ENCODE results near the gene AK5. TPM values are rescaled to one million over a fixed set of nuclear protein-coding genes. Genes with fewer than 3 reads are reported as not detected.
A peak's percentile ranks its signal among the peaks of the same experiment; 100 is the strongest.

AK5 gene
- polyA plus RNA-seq, 3 donors = 0.34 to 0.72 (median 0.48) TPM

DNA sequence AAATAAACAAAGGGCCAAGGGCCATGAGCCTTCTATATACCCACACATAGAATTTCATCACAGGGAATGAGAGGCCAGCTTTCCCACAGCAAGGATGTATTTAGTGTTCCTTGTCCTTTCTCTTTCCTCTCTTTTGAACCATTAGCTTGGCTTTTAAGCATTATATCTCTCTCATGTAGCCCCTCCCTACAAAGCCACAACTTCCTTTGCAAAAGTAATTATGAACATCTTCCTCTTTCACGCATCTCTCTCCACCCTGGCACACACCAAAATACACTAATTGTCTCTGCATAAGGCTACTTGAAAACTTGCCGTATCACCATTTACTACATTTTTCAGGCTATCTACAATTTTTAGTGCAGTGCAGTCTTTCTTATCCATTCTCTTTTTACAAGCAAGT lies 1.9 kb upstream of the AK5 start:
- Histone ChIP-seq H3K9me3 (replicated peaks in 1 of 2; ENCODE audit: control insufficient read depth in 1 of 2, insufficient read depth in 1 of 2, low read length in 2 of 2) (peaks cover 0 to 24% of the 10 kb centered on the region in 2 donors), H3K79me2 (ENCODE audit: insufficient read depth, low read length) (no peaks in the 10 kb centered on the region), H3K9ac (ENCODE audit: insufficient read depth, low read length, poor library complexity, severe bottlenecking) (no peak overlapping the region), H3K4me3 (replicated peaks in 1 of 3; ENCODE audit: low read depth in 2 of 3, low read length in 3 of 3) (no peak overlapping the region), H3K4me1 (ENCODE audit: control insufficient read depth in 1 of 2, insufficient read depth in 2 of 2, low read length in 2 of 2) (peaks cover 32 to 34% of the 10 kb centered on the region in 2 donors), H3K36me3 (replicated peaks in 1 of 2; ENCODE audit: control insufficient read depth in 1 of 2, insufficient read depth in 2 of 2, low read length in 2 of 2) (no peaks in the 10 kb centered on the region), H3K27ac (ENCODE audit: low read depth in 1 of 2, low read length in 2 of 2) (no peak overlapping the region), H4K20me1 (ENCODE audit: insufficient read depth, low read length) (peaks cover 3% of the 10 kb centered on the region), H2AFZ (ENCODE audit: insufficient read depth, low read depth, low read length, poor library complexity, severe bottlenecking) (no peak overlapping the region), H3K4me2 (replicated peaks; ENCODE audit: extremely low read depth, low read length, poor library complexity, severe bottlenecking) (no peak overlapping the region), H3K27me3 (ENCODE audit: control insufficient read depth in 2 of 2, insufficient read depth in 2 of 2, low read length in 2 of 2) (peaks cover 86 to 96% of the 10 kb centered on the region in 2 donors)
- Mint-ChIP-seq H3K27ac (peak overlapping the region in 1 of 7 donors; percentile 68), H3K4me1 (peaks cover 38% of the 10 kb centered on the region), H3K4me3 (peak overlapping the region in 1 of 2 donors; percentile 73), H3K9me3 (peaks cover 0 to 8% (median 2%) of the 10 kb centered on the region in 7 donors), H3K36me3 (peaks cover 0 to 17% of the 10 kb centered on the region in 2 donors), H3K27me3 (ENCODE audit: low read depth in 3 of 3) (peaks cover 79 to 84% (median 81%) of the 10 kb centered on the region in 3 donors)
- TF ChIP-seq, protein P1, sequence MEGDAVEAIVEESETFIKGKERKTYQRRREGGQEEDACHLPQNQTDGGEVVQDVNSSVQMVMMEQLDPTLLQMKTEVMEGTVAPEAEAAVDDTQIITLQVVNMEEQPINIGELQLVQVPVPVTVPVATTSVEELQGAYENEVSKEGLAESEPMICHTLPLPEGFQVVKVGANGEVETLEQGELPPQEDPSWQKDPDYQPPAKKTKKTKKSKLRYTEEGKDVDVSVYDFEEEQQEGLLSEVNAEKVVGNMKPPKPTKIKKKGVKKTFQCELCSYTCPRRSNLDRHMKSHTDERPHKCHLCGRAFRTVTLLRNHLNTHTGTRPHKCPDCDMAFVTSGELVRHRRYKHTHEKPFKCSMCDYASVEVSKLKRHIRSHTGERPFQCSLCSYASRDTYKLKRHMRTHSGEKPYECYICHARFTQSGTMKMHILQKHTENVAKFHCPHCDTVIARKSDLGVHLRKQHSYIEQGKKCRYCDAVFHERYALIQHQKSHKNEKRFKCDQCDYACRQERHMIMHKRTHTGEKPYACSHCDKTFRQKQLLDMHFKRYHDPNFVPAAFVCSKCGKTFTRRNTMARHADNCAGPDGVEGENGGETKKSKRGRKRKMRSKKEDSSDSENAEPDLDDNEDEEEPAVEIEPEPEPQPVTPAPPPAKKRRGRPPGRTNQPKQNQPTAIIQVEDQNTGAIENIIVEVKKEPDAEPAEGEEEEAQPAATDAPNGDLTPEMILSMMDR (IDR thresholded peaks at IDR 0.05) = no peak
- WGBS (ENCODE audit: insufficient coverage) = 0% methylated on average over 2 of the region's 2 CpGs
- peak; percentile 15 to 29 (median 21) for DNase-seq
- intact Hi-C loops (cut with micrococcal nuclease) = no loop called here

DNA sequence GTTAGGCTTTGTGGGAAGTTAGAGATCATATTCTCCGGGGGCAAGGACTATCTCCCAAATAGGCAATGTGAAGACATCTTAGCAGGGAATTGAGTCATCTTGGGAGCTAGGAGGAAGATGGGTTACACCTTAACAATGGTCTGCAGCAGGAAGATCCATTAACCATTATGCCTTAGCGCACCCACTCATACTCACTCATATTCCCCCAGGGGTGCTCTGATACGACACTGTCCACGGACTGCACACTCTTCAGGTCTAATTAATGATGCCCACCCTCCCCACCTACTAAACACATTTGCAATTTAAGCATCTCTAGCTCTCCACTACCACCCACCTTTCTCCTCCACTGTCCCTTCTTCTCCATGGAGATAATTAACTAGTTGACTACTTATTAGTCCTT lies 857 bp upstream of the AK5 start:
- TF ChIP-seq, protein P1 (IDR thresholded peaks at IDR 0.05) = no peak
- H3K9ac ChIP-seq (ENCODE audit: insufficient read depth, low read length, poor library complexity, severe bottlenecking) = no peak overlapping the region
- Mint-ChIP-seq H3K4me3 (peak overlapping the region; percentile 20 to 73), H3K9me3 (peaks cover 0 to 8% (median 2%) of the 10 kb centered on the region in 7 donors), H3K36me3 (peaks cover 0 to 20% of the 10 kb centered on the region in 2 donors), H3K27ac (no peak overlapping the region), H3K27me3 (ENCODE audit: low read depth in 3 of 3) (peaks cover 72 to 84% (median 77%) of the 10 kb centered on the region in 3 donors), H3K4me1 (peaks cover 38% of the 10 kb centered on the region)
- H3K79me2 ChIP-seq (ENCODE audit: insufficient read depth, low read length) = no peaks in the 10 kb centered on the region
- 88% methylated on average over 3 of the region's 4 CpGs for WGBS (ENCODE audit: insufficient coverage)
- H3K4me2 ChIP-seq (replicated peaks; ENCODE audit: extremely low read depth, low read length, poor library complexity, severe bottlenecking) = no peak overlapping the region
- no peak for DNase-seq
- H2AFZ ChIP-seq (ENCODE audit: insufficient read depth, low read depth, low read length, poor library complexity, severe bottlenecking) = no peak overlapping the region
- intact Hi-C loops (cut with micrococcal nuclease) = no loop called here
- H3K9me3 ChIP-seq (replicated peaks in 1 of 2; ENCODE audit: control insufficient read depth in 1 of 2, insufficient read depth in 1 of 2, low read length in 2 of 2) = peaks cover 0 to 24% of the 10 kb centered on the region in 2 donors
- no peaks in the 10 kb centered on the region for H3K36me3 ChIP-seq (replicated peaks in 1 of 2; ENCODE audit: control insufficient read depth in 1 of 2, insufficient read depth in 2 of 2, low read length in 2 of 2)
- peaks cover 32 to 34% of the 10 kb centered on the region in 2 donors for H3K4me1 ChIP-seq (ENCODE audit: control insufficient read depth in 1 of 2, insufficient read depth in 2 of 2, low read length in 2 of 2)
- H4K20me1 ChIP-seq (ENCODE audit: insufficient read depth, low read length) = peaks cover 3% of the 10 kb centered on the region
- no peak overlapping the region for H3K4me3 ChIP-seq (replicated peaks in 1 of 3; ENCODE audit: low read depth in 2 of 3, low read length in 3 of 3)
- H3K27ac ChIP-seq (ENCODE audit: low read depth in 1 of 2, low read length in 2 of 2) = no peak overlapping the region
- H3K27me3 ChIP-seq (ENCODE audit: control insufficient read depth in 2 of 2, insufficient read depth in 2 of 2, low read length in 2 of 2) = peaks cover 87 to 96% of the 10 kb centered on the region in 2 donors
